Stimulated activated CD4-positive, alpha-beta T cell treated with anti-CD3 and anti-CD28 coated beads, Interleukin-2, amount 100 ng/mL, for 4 hours (primary cell): ENCODE measurements around the gene CSTPP1.
"Not testable (repeated sequence)": the region's sequence is repeated elsewhere in the genome, so short reads cannot be mapped to it uniquely, and the experiment has no call there.

Experiments used
- DNase-seq: peaks from one replicate; pipeline ENCODE4 v3.0.0-alpha.2; 2020; ENCODE audit warnings: low read depth

The CSTPP1 gene

GRCh38 chr11:47050284-47050683 is 113.7 kb downstream of the CSTPP1 start:
- DNase-seq, result no peak

DNA sequence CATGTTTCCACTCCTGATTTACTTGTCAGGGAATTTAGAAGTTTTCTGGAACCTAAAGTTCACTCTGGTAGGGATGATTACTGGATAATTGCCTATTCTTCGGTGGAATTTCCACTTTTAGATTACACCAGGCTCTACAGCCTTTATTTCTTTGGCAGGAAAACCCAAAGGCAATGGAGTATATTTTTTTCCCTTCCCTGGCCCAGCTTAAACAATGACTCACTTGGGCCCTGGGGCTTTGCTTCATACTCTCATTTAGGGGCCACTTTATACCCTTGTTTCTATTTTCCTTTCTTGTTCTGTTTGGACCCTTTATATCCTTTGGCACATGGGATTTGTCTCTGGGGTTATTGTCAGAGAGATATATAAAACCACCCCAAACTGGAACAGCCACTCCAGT is 114.7 kb downstream of the CSTPP1 start:
- no peak for DNase-seq

DNA sequence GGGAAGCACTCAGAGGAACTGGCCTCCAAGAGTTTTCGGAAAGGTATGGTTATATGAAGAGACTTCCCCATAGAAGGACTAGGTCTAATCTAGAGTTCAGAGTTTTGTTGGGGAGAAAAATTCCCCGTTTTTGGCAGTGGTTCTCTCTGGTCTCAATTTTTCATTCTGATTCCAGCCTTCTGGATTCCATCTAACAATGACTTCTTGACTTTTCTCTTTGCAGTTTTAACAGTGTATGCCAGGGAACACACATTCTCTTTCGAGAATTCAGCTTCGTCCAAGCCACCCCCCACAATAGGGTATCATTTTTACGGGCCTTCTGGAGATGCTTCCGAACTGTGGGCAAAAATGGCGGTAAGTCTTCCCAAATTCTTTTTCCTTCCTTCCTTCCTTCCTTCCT is 115.6 kb downstream of the CSTPP1 start:
- no peak for DNase-seq

DNA sequence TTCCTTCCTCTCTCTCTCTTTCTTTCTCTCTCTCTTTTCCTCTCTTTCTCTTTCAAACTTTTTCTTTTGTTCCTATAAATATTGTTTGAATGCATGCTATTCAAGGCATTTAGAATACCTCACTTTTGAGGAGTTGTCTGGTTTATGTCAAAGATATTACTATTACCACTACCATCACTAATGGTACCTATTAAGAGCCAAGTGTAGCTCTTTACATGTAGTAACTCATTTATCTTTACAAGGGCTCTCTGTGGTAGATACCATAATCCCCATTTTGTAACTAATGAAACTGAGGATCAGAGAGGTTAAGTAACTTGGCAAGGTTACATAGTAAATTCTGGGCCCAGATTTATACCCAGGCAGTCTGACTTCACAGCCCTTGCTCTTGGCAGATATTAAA is 116.0 kb downstream of the CSTPP1 start:
- DNase-seq, result no peak

DNA sequence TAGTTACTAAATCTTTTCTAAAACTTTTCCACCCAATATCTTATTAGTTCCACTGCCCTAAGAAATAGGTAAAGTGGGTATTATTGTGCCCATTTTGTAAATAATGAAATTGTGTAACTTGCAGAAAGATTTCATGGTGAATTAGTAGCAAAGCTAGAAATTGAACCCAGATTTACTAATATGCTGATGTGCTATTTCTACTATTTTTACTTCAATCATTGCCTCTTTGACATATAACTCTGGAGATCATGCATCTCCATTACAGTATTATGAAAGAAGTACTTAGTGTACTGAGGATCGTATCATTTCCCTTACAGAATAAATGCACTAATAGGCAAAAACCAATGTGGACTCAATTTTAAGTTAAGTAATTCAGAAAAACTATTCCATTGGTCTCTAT is 119.0 kb downstream of the CSTPP1 start:
- DNase-seq, result no peak

DNA sequence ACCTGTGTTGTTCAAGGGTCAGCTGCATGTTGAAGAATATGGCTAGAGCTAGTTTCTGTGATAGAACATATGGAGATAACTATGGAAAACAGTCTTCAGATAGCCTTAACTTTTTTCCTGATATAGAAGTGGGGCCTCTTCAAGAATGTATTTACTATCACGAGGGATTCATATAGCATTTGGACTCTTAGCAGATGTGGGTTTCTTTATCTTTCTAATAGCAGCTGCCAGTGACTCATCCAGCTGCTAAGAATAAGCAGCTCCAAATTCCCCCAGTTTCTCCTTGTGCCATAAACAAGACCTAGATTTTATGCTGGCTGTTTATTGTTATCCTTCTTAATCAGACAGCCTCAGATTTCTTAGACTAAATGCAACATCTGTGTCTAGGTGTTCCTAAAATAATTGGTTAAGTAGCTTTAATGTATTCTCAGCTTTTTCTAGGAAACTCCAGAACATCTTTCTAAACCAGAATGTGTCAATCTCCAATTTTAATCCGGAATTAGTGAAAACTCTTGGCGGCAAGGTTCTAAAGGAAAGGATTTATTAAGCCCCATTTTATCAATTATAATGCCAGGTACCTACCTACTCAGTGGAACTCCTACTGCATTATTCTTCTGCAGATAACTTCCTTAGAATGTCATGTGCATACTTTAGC is 119.8 kb downstream of the CSTPP1 start:
- no peak for DNase-seq

DNA sequence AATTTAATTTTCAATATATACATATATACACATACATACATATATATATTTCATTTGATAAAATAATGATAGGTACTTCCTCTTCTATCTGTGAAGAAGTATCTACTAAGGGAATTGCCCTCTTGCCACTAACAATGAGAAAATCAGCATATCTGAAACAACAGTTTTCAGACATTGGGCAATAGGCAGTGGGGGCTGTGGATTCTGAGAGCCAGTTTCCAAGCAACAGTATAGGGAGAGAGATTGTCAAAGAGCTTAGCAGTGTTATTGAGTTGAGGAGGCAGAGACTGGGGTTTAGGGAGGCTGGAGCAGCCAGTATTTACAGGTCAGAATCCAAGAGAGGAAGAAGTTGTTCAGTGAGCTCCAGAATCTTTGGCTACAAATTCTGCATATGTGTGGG is 120.8 kb downstream of the CSTPP1 start:
- no peak for DNase-seq

DNA sequence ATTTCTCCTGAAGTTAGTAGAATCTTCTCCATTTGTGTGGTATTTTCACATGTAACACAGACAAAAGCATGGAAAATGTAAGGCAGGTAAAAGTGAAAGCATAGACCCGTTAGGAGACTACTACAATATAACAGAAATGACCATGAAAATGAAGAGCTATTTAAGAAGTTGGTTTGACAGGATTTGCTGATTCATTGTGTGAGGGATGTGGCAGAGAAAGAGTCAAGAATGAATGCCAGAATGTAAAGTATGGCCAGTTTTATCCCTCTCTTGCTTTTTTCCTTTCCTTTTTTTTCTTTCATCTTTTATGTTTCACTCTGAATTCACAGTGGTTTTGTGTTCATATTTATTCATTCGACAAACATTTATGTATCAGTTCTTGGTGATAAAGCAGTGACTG is 124.2 kb downstream of the CSTPP1 start:
- no peak for DNase-seq

DNA sequence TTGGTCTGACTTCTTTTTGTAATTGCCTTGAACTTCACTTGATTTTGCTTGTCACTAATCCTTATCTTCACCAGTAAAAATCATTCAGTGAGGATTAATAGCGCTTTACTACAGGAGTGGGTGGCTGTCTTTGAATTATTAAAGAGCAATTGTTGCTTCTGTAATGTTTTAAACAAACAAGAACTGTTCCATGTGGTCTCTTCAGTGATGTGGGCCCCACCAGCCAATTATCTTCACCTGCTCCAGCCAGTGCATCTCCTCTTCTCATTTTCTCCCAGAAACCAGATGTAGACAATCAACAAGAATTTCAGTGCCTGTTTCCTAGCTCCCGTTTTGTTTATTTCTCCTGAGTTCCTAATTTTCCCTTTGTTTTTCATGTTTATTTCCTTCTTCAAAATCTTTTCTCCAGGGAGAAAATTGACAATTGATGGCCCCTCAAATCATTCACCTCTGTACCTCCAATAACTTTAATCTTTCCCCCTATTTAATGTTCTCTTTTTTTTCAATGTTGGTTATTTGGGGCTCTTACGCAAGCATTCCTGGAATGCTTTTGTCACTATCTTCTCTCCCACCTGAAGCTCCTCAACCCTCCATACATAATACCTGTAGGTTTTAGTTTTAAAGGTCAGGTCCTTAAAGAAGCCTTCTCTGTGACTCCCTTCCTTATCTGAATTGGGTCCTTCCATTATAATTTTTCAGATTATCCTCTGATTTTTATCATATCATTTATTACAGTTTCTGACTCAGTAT is 125.0 kb downstream of the CSTPP1 start:
- no peak for DNase-seq

- no peak for DNase-seq
Measured at GRCh38 chr11:47062736-47063135, 126.2 kb downstream of the CSTPP1 start.

GRCh38 chr11:47067401-47067800 is 130.8 kb downstream of the CSTPP1 start:
- DNase-seq, result no peak

DNA sequence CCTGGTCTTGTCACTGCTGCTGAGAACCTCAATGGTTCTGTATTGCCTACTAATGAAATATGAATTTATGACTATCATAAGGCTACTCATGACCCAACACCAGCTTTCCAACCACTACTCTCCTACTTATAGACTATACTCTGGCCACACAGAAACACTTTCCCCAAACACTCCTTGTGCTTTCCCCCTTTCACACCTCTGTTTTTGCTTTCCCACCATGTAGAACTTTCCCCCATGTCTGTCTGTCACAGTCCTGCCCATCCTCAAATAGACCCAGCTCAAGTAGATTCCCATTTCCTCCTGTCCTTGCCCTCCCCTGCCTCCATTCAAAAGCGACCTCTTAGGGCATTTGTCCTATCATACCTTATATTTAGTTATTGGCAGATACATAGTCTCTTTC is 134.2 kb downstream of the CSTPP1 start:
- DNase-seq, result no peak

GRCh38 chr11:47071341-47071740 is 134.8 kb downstream of the CSTPP1 start:
- DNase-seq, result no peak

DNA sequence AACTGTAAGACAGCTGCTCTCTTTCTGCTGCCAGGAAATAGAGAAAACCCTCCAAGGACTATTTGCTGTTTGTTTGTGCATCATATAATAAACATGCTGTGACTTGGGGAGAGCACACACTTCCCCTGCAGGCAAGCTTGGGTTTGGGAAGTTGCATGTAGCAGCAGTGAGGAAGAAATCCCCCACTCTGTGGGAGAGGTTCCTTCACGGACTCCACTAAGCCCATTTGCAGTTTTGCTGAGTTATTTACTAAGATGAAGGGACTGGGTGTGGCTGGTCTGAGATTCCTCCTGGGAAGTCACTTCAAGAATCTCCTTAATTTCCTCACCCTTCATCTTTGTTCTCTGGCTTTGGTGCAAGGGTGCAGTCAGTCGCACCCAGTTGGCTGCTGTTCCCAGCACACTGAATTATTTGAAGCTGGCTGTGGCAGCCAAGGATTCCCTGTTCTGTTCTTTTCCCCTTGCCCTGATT is 135.3 kb downstream of the CSTPP1 start:
- DNase-seq, result no peak

DNA sequence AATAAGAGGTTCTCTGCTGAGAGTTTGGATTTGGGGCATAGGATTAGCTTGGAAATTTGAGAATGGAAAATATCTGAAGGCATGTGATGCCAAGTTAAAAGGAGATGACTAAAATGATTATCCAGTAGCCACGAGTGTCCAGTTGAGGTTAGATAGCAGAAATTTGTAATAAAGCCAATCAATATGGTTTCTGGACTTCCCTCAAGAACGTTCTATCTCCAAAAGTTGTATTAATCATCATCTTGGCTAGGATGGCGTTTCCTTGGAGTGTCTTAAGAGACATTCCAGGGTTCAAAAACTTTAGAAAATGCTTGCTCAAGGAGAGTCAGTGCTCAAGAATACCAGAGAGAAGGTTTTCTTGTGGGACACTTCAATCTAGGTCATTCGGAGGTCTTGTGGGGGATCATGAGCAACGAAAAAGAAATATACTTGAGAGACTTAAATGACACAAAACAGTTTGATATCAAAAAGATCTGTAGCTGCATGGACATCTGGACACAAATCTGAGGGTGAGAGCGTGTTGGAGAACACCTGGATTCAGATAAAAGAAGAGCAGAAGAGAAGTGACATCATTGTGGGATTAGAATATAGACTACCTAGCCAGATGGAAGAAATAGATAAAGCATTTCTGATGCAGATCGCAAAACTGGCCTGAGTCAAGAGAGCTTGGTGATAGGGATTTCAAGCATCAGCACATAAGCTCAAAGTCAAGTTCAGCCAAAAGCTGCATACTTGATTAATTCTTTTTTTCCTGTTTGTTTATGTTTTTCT is 142.4 kb downstream of the CSTPP1 start:
- DNase-seq, result no peak

DNA sequence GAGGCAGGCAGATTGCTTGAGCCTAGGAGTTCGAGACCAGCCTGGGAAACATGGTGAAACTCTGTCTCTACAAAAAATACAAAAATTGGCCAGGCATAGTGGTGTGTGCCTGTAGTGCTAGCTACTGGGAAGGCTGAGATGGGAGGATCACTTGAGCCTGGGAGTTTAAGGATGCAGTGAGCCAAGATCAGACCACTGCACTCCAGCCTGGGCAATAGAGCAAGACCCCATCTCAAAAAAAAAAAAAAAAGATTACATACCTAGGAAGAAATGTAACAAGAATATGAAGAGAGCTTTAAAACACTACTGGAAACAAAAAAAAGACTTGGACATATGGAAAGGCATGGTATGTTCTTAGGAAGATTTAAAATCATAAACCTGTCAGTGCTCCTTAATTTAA is 144.2 kb downstream of the CSTPP1 start:
- DNase-seq, result not testable (repeated sequence)

DNA sequence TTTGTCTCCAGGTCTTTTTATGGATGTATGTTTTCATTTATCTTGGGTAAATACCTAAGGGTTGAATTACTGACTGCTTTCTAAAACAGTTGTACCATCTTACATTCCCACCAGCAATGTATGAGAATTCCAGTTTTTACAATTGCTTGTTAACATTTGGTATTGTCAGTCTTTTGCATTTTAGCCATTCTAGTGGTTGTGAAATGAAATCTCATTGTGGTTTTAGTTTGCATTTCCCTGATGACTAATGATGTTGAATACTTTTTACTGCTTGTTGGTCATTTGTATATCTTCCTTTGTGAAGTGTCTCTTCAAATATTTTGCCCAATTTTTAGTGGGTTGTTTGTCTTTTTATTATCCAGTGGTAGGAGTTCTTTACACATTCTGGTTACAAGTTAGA is 147.4 kb downstream of the CSTPP1 start:
- no peak for DNase-seq

DNA sequence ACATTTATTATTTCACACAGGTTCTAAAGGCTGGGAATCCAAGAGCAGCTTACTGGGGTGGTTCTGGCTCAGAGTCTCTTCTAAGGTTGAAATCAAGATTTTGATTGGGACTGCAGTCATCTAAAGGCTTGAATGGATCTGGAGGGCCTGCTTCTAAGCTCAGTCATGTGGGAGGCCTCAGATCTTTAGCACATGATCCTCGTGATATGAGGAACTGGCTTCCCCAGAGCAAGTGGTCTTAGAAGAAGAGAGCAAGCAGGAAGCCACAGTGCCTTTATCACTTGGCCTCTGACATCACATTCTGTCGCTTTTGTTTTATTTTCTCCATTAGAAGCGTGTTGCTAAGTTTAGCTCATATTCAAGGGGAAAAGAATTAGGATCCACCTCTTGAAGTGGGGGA is 151.2 kb downstream of the CSTPP1 start:
- no peak for DNase-seq

GRCh38 chr11:47093541-47093940 is 157.0 kb downstream of the CSTPP1 start:
- DNase-seq, result no peak

DNA sequence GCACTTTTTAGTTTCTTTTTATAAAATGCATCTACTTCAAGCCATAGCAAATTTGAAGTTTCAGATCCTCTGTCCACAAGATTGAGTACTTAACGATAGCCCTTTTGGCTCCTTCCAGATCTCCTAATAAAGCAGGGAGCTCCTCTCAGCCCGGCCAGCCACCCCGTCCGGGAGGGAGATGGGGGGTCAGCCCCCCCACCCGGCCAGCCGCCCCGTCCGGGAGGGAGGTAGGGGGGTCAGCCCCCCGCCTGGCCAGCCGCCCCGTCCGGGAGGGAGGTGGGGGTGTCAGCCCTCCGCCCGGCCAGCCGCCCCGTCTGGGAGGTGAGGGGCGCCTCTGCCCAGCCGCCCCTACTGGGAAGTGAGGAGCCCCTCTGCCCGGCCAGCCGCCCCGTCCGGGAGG is 160.3 kb downstream of the CSTPP1 start:
- not testable (repeated sequence) for DNase-seq

DNA sequence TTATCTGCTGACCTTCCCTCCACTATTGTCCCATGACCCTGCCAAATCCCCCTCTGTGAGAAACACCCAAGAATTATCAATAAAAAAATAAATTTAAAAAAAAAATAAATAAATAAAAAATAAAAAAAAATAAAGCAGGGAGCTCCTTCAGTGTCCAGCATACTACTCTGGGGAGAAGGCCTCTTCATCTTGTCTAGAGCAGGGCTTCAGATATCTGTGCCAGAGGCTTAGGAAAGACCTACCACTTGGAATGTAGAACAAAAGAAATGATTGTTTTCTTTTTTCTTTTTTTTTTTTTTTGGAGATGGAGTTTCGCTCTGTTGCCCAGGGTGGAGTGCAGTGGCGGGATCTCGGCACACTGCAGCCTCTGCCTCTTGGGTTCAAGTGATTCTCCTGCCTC is 161.7 kb downstream of the CSTPP1 start:
- not testable (repeated sequence) for DNase-seq

- no peak for DNase-seq
Measured at GRCh38 chr11:47099214-47099917, 162.8 kb downstream of the CSTPP1 start.
